Neural progenitor cell (in vitro differentiated cells): Measurements from ENCODE around the gene PTPRT. TPM values are rescaled to one million over a fixed set of nuclear protein-coding genes. Genes with fewer than 3 reads are reported as not detected.
A peak's percentile ranks its signal among the peaks of the same experiment; 100 is the strongest.

Experiments used
- DNase-seq: peaks from one replicate; pipeline ENCODE4 v3.0.0-alpha.2; 2016; ENCODE audit warnings: low spot score
- H2AFZ ChIP-seq: fragments of 200-600 bp; sonication (generic); replicated peaks from 2 replicates; pipeline ENCODE4 v1.6.1; 2016; ENCODE audit warnings: antibody characterized with exemption
- H3F3A ChIP-seq: fragments of 200-600 bp; sonication (generic); 2 replicates; pipeline ENCODE4 v1.6.1; 2016; ENCODE audit warnings: antibody characterized with exemption, low read depth
- H3K27ac ChIP-seq: fragments of 200-600 bp; sonication (generic); 2 replicates; pipeline ENCODE4 v1.5.1; 2016; ENCODE audit warnings: mild to moderate bottlenecking
- H3K27me3 ChIP-seq: fragments of 200-600 bp; sonication (generic); 2 replicates; pipeline ENCODE4 v1.6.1; 2016; ENCODE audit warnings: mild to moderate bottlenecking, moderate library complexity
- H3K36me3 ChIP-seq: fragments of 200-600 bp; sonication (generic); 2 replicates; pipeline ENCODE4 v1.5.1; 2016
- H3K4me1 ChIP-seq: fragments of 200-600 bp; sonication (generic); 2 replicates; pipeline ENCODE4 v1.6.1; 2016; ENCODE audit warnings: mixed run types
- H3K4me2 ChIP-seq: fragments of 200-600 bp; sonication (generic); 2 replicates; pipeline ENCODE4 v1.6.1; 2016
- H3K4me3 ChIP-seq: fragments of 200-600 bp; sonication (generic); 2 replicates; pipeline ENCODE4 v1.5.1; 2016
- H3K79me2 ChIP-seq: fragments of 200-600 bp; sonication (generic); 2 replicates; pipeline ENCODE4 v1.6.1; 2016; ENCODE audit warnings: low read depth
- H3K9ac ChIP-seq: fragments of 200-600 bp; sonication (generic); 2 replicates; pipeline ENCODE4 v1.6.1; 2016
- H3K9me3 ChIP-seq: fragments of 200-600 bp; sonication (generic); 2 replicates; pipeline ENCODE4 v1.5.1; 2016; ENCODE audit warnings: low read depth
- H4K20me1 ChIP-seq: fragments of 200-600 bp; sonication (generic); 2 replicates; pipeline ENCODE4 v1.6.1; 2016; ENCODE audit warnings: low read depth
- H3K27ac Mint-ChIP-seq: 3 replicates; pipeline ENCODE4 v1.8.0; 2021; ENCODE audit warnings: mixed read lengths
- H3K27me3 Mint-ChIP-seq: 2 replicates; pipeline ENCODE4 v1.8.0; 2022; ENCODE audit warnings: low read depth, mild to moderate bottlenecking, inconsistent platforms, moderate library complexity, mixed read lengths; ENCODE audit not compliant: insufficient read depth
- H3K36me3 Mint-ChIP-seq: 3 replicates; pipeline ENCODE4 v1.8.0; 2021; ENCODE audit warnings: mixed read lengths
- H3K4me1 Mint-ChIP-seq: 3 replicates; pipeline ENCODE4 v1.8.0; 2021; ENCODE audit warnings: mixed read lengths
- H3K4me3 Mint-ChIP-seq: 3 replicates; pipeline ENCODE4 v1.8.0; 2021; ENCODE audit warnings: mild to moderate bottlenecking, moderate library complexity, mixed read lengths
- H3K9me3 Mint-ChIP-seq: 3 replicates; pipeline ENCODE4 v1.8.0; 2020; ENCODE audit warnings: mixed read lengths
- CTCF ChIP-seq: fragments of 200-600 bp; sonication (generic); IDR thresholded peaks from 2 replicates; pipeline ENCODE4 v1.5.1; 2017; ENCODE audit warnings: antibody characterized with exemption, mild to moderate bottlenecking
- EZH2 ChIP-seq: fragments of 200-600 bp; sonication (generic); IDR thresholded peaks from 2 replicates; pipeline ENCODE4 v1.6.1; 2017; ENCODE audit warnings: antibody characterized with exemption, mild to moderate bottlenecking, moderate library complexity
- EZH2phosphoT487 ChIP-seq: fragments of 200-600 bp; sonication (generic); IDR thresholded peaks from 2 replicates; pipeline ENCODE4 v1.6.1; 2017; ENCODE audit warnings: antibody characterized with exemption
- total RNA-seq: library from RNA; depleted of rRNA; stranded (reverse); fragments of >200 nt; gene quantifications from 2 replicates; pipeline ENCODE4 v1.2.3, GENCODE V29; 2015; ENCODE audit warnings: low replicate concordance

PTPRT gene
- total RNA-seq: 0.37 and 1.1 TPM in 2 replicates

DNA sequence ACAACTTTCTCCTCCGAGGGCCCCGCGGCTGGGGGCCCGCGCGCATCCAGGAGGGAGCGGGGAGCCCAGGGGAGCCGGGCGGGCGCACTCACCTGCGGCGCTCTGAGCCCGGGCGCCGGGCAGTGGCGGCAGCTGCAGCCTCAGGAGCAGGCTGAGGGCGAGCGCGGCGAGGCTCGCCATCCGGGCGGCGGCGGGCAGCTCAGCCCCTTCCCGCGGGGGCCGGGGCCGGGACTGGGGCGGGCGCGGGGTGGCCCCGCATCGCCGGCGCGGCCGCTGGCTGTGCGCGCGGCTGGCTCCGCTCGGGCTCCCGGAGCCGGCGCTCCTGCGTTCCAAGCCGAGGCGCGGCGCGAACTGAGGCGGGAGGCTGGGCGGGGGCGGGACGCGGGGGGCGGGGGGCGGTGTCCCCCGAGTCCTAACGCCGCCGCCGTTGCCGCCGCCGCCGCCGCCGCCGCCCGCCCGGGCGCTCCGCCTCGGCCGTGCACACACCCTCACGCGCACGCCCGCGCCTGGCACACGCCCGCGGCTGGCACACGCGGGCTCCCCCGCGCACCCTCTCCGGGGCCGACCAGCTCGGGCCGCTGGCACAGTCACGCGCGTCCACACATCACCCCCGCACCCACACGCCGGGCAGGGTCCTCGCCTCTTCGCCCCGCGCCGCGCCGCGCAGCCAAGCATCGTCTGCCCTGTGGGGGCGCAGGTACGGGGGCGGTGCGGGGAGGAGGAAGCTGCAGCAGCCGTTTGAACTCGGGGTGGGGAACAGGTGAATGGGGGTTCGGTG lies at the start of gene PTPRT:
Gene PTPRT (minus strand): TSS at position 353 of the 778 bp plus-strand sequence. CDS start 173 bp downstream, at position 180.
- no peaks in the 10 kb centered on the region for H3F3A ChIP-seq
- no peak within 1 kb of the TSS for H3K27ac ChIP-seq
- no peaks in the 10 kb centered on the region for H3K9me3 Mint-ChIP-seq
- peaks cover 68% of the 10 kb centered on the region for H3K27me3 ChIP-seq
- no peaks in the 10 kb centered on the region for H3K36me3 Mint-ChIP-seq
- peaks cover 14% of the 10 kb centered on the region for H4K20me1 ChIP-seq
- H3K4me2 ChIP-seq: peak within 1 kb of the TSS; percentile 92
- peak within 1 kb of the TSS; percentile 79 for H2AFZ ChIP-seq
- H3K4me3 Mint-ChIP-seq: peak within 1 kb of the TSS; percentile 84
- no peaks in the 10 kb centered on the region for H3K79me2 ChIP-seq
- H3K4me1 ChIP-seq: no peaks in the 10 kb centered on the region
- H3K9me3 ChIP-seq: no peaks in the 10 kb centered on the region
- peak; percentile 70 for DNase-seq
- H3K4me3 ChIP-seq: peak within 1 kb of the TSS; percentile 55
- H3K27me3 Mint-ChIP-seq: peaks cover 36% of the 10 kb centered on the region
- no peak within 1 kb of the TSS for H3K27ac Mint-ChIP-seq
- no peak within 1 kb of the TSS for H3K9ac ChIP-seq
- TF ChIP-seq EZH2: peak; percentile 45
- TF ChIP-seq EZH2phosphoT487: peak; percentile 48
- TF ChIP-seq CTCF: no peak
- no peaks in the 10 kb centered on the region for H3K36me3 ChIP-seq
- peaks cover 9% of the 10 kb centered on the region for H3K4me1 Mint-ChIP-seq

DNA sequence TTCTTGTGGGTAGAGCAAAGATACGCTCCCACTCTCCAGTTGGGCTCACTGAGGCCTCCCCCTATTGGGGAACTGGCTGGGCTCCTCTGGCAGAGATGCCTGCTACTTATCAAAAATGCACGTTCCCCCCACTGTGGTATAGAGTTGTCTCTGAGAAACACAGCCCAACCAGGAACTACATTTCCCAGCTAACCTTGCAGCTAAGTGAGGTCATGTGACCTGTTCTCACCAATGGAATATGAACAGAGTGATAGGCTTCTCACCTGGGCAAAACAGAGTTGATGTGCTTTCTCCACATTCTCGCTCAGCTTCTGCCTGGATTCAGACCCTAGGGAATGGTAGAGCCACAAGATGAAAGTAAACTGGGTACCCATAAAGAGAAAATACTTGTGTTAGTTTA lies 49.1 kb upstream of the PTPRT start:
- H3K27me3 Mint-ChIP-seq: peaks cover 16% of the 10 kb centered on the region
- no peak overlapping the region for H3K27ac ChIP-seq

GRCh38 chr20:43238266-43238665 lies 48.6 kb upstream of the PTPRT start:
- no peak overlapping the region for H3K27ac ChIP-seq
- no peaks in the 10 kb centered on the region for H3K9me3 ChIP-seq
- no peaks in the 10 kb centered on the region for H4K20me1 ChIP-seq
- H3K27me3 ChIP-seq: peaks cover 27% of the 10 kb centered on the region
- H3K4me1 ChIP-seq: no peaks in the 10 kb centered on the region
- H3K4me1 Mint-ChIP-seq: no peaks in the 10 kb centered on the region
- H3F3A ChIP-seq: no peaks in the 10 kb centered on the region
- H2AFZ ChIP-seq: no peak overlapping the region
- no peak overlapping the region for H3K27ac Mint-ChIP-seq
- H3K27me3 Mint-ChIP-seq: peaks cover 18% of the 10 kb centered on the region
- no peaks in the 10 kb centered on the region for H3K36me3 ChIP-seq
- no peaks in the 10 kb centered on the region for H3K9me3 Mint-ChIP-seq
- H3K9ac ChIP-seq: no peak overlapping the region
- TF ChIP-seq CTCF (no peak), EZH2phosphoT487 (no peak), EZH2 (no peak)
- H3K79me2 ChIP-seq: no peaks in the 10 kb centered on the region
- no peaks in the 10 kb centered on the region for H3K36me3 Mint-ChIP-seq
- H3K4me2 ChIP-seq: no peak overlapping the region
- H3K4me3 ChIP-seq: no peak overlapping the region
- DNase-seq: no peak
- H3K4me3 Mint-ChIP-seq: no peak overlapping the region

More for the DNA sequence above, 49.1 kb upstream of the PTPRT start:
- H3K79me2 ChIP-seq: no peaks in the 10 kb centered on the region
- DNase-seq: peak; percentile 8
- H3K27me3 ChIP-seq: peaks cover 21% of the 10 kb centered on the region
- H3K36me3 ChIP-seq: no peaks in the 10 kb centered on the region
- Mint-ChIP-seq H3K4me3 (no peak overlapping the region), H3K36me3 (no peaks in the 10 kb centered on the region), H3K27ac (no peak overlapping the region), H3K4me1 (no peaks in the 10 kb centered on the region), H3K9me3 (no peaks in the 10 kb centered on the region)
- no peaks in the 10 kb centered on the region for H3K4me1 ChIP-seq
- TF ChIP-seq CTCF: no peak
- no peak overlapping the region for H2AFZ ChIP-seq
- H3K4me3 ChIP-seq: no peak overlapping the region
- H3K4me2 ChIP-seq: no peak overlapping the region
- H3F3A ChIP-seq: no peaks in the 10 kb centered on the region
- H3K9me3 ChIP-seq: no peaks in the 10 kb centered on the region
- no peak overlapping the region for H3K9ac ChIP-seq
- H4K20me1 ChIP-seq: no peaks in the 10 kb centered on the region
